ENCODE measurements around the gene FPR3.

FPR3 gene

GRCh38 chr19:51807111-51807701 is 12.2 kb downstream of the FPR3 start:
- no peak for DNase-seq (ENCODE audit: low read depth)

GRCh38 chr19:51807925-51808324 is 13.0 kb downstream of the FPR3 start:
- DNase-seq (ENCODE audit: low read depth): no peak

- no peak for DNase-seq (ENCODE audit: low read depth)
Observed at GRCh38 chr19:51808333-51808986, 13.5 kb downstream of the FPR3 start.

- no peak for DNase-seq (ENCODE audit: low read depth)
Observed at GRCh38 chr19:51809787-51810186, 14.8 kb downstream of the FPR3 start.

- no peak for DNase-seq (ENCODE audit: low read depth)
Observed at GRCh38 chr19:51810223-51810622, 15.3 kb downstream of the FPR3 start.

DNA sequence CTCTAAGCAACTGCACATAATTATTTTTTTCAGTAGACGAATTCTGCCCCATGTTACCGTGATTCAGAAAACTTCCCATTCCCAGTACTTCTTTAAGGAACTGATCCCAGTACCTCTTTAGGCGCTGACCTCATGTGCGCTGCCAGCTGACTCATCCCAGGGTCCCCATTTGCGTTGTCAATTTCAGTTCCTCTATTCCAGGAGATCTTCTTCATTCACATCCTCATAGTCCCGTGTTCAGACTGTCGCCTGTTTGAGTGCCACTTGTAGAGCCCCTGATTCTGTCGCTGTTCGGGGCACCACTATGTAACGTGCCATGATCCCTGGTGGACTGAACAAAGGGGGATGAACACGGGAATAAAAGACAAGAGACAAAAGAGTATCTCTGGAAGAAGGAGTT is 16.4 kb downstream of the FPR3 start:
- no peak for DNase-seq (ENCODE audit: low read depth)

DNA sequence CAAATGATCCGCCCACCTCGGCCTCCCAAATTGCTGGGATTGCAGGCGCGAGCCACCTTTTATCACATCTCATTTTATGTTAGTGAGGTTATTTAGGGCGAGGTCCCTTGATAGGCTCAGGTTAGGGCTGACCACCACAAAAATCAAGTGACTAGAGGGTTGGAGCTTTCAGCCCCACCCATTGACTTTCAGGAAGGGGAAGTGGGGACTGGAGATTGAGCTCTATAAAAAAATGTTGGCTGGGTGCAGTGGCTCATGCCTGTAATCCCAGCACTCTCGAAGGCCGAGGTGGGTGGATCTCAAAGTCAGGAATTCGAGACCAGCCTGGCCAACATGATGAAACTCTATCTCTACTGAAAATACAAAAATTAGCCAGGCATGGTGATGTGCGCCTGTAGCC is 20.1 kb downstream of the FPR3 start:
- no peak for DNase-seq (ENCODE audit: low read depth)

DNA sequence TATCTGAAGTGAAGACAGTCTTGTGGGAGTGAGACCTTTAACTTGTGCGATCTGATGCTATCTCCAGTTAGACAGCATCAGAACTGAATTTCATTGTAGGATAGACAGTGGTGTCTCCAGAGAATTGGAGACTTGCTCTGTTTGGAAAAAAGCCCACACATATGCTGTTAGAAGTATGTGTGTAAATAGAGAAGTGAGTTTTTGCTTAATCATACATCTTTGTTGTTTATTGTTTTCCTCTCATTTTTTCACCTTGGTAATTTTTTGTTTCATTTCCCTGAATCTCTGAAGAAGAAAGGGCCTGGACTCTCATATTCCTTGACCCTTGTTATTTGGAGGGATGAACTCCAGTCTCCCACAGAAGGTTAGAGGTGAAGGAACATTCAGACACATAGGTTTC is 21.8 kb downstream of the FPR3 start:
- DNase-seq (ENCODE audit: low read depth): no peak

DNA sequence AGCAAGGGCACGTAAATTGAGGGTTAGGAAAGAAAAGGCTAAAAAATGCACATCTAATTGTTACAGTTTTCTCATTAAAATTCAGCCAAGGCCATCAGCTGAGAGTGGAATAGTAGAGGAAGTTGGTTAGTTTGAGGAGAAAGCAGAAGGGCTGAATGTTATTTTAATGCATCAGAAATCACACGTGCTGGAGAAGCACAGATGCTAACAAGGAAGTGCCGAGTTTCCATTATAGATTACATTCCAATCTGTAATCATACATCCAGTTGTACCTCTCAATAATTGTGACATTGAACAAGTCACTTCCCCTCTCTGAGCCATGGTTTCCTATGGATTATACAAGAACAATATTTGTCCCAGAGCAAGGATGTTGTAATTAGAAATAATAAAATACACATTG is 25.1 kb downstream of the FPR3 start:
- DNase-seq (ENCODE audit: low read depth): no peak

GRCh38 chr19:51820831-51821446 is 26.0 kb downstream of the FPR3 start:
- DNase-seq (ENCODE audit: low read depth): no peak

DNA sequence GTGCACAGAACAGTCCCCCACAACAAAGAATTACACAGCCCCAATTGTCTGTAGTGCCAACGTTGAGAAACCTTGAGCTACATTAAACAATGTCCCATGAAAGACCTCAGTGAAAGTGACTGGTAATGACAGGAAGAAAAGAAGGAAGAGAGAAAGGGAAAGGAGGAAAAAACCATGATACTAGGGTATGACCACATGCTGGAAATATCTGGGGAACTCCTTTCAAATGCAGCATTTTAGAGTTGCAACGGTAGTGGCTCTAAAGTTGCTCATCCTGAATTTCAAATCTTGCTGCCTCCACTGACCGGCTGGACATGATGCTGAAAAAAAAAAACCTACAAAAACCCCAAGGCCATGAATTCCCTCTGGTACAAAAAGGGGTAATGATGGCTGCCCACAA is 26.5 kb downstream of the FPR3 start:
- no peak for DNase-seq (ENCODE audit: low read depth)

GRCh38 chr19:51821921-51822320 is 27.0 kb downstream of the FPR3 start:
- DNase-seq (ENCODE audit: low read depth): no peak

GRCh38 chr19:51822325-51822724 is 27.4 kb downstream of the FPR3 start:
- DNase-seq (ENCODE audit: low read depth): no peak

DNA sequence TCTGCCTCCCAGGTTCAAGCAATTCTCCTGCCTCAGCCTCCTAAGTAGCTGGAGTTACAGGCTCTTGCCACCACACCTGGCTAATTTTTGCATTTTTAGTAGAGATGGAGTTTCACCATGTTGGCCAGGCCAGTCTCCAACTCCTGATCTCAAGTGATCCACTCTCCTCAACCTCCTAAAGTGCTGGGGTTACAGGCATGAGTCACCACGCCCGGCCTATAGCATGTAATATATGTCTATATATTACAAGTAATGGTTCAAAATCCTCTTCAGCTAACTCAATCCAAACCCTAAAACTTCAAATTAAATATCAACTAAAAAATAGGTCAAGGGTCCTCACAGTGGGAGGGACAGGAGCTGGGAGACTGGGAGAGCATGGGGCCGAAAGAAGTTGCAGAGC is 28.0 kb downstream of the FPR3 start:
- no peak for DNase-seq (ENCODE audit: low read depth)

DNA sequence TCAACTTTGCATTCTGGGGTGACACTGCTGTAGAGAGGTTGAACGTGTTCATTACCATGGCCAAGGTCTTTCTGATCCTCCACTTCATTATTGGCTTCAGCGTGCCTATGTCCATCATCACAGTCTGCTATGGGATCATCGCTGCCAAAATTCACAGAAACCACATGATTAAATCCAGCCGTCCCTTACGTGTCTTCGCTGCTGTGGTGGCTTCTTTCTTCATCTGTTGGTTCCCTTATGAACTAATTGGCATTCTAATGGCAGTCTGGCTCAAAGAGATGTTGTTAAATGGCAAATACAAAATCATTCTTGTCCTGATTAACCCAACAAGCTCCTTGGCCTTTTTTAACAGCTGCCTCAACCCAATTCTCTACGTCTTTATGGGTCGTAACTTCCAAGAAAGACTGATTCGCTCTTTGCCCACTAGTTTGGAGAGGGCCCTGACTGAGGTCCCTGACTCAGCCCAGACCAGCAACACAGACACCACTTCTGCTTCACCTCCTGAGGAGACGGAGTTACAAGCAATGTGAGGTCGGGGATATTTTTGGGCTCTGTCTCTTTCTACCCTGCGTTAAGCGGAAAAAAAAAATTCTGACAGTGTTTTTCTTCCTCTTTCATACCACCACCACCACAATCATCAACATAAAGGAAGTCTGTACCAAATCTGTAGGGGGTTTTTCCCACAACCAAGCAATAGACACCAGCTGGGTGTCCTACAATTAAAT is 29.5 kb downstream of the FPR3 start:
- no peak for DNase-seq (ENCODE audit: low read depth)

DNA sequence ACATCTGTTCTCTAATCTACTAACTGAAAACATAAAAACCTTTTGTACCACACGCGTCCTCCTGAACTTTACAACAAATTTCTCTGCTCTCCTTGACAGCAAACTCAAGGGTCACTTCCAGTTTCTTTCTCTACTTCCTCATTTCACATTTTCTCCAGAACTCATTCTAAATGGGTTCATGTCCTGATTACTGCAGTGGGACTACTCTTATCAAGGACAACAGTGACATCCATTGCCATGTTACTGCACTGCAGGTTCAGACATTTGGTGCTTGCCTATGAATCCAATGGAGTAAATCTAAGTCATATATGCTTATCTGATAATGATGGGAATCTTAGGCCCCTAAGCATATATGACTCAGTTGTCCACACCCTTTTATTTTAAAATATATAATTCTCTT is 35.3 kb downstream of the FPR3 start:
- no peak for DNase-seq (ENCODE audit: low read depth)

DNA sequence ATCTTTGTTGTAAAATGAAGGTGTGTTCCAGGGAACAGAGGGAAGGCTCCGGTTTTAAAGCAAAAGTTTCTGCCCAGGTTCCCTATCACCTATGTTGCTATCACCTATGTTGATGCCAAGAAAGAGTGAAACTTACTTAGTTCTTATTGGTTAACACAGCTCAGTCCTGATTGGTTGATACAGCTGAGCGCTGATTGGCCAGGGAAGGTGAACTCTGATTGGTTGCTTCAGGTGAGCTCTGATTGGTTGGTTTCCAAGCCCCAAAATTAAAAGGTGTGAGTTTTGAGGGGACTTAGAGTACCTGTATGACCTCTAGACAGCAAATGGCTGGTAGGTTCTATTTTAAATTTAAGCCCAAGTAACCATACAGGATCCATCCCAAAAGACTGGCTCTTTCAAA is 42.2 kb downstream of the FPR3 start:
- no peak for DNase-seq (ENCODE audit: low read depth)

GRCh38 chr19:51861870-51862622 is 67.1 kb downstream of the FPR3 start:
- DNase-seq (ENCODE audit: low read depth): no peak

GRCh38 chr19:51873097-51873496 is 78.1 kb downstream of the FPR3 start:
- DNase-seq (ENCODE audit: low read depth): no peak
